G401 (cell line): ENCODE data around the gene RAVER1. TPM values are rescaled to one million over a fixed set of nuclear protein-coding genes. Genes with fewer than 3 reads are reported as not detected.

Experiments used
- DNase-seq: peaks from one replicate; pipeline ENCODE4 v3.0.0-alpha.2; 2015; ENCODE audit warnings: low spot score
- in situ Hi-C: cut with HindIII; loops from 2 replicates; pipeline ENCODE4 v1.10.0; 2016; ENCODE audit warnings: low sequenced_read_pairs, mixed read lengths
- total RNA-seq: library from RNA; depleted of rRNA; stranded (reverse); fragments of >200 nt; shearing (Covaris generic); gene quantifications from 2 replicates; pipeline ENCODE4 v1.2.3, GENCODE V29; 2014

Gene RAVER1
- total RNA-seq, 1 experiment from 2014 or later, result 21.8 TPM

DNA sequence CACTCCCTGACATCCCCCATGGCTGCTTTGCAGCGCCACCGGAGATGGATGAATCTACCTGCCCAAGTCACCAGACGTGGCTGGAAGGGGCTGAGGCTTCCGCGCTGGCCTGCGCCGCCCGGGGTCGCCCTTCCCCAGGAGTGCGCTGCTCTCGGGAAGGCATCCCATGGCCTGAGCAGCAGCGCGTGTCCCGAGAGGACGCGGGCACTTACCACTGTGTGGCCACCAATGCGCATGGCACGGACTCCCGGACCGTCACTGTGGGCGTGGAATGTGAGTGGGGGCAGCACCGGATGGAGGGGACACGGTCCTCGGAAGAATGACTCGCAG lies 39.0 kb downstream of the RAVER1 start:
- DNase-seq, result no peak
- in situ Hi-C loops, result no loop called here

DNA sequence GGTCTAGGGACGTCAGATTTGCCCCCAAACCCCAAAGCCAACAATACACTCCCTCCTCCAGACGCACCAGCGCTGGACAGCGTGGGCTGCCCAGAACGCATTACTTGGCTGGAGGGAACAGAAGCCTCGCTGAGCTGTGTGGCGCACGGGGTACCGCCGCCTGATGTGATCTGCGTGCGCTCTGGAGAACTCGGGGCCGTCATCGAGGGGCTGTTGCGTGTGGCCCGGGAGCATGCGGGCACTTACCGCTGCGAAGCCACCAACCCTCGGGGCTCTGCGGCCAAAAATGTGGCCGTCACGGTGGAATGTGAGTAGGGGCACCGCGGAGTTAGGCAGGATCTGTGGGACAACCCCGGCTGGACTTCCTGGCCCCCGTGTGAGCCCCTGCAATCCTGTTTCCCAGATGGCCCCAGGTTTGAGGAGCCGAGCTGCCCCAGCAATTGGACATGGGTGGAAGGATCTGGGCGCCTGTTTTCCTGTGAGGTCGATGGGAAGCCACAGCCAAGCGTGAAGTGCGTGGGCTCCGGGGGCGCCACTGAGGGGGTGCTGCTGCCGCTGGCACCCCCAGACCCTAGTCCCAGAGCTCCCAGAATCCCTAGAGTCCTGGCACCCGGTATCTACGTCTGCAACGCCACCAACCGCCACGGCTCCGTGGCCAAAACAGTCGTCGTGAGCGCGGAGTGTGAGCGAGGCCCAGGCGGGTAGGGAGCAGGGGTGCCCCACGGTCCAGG lies 39.5 kb downstream of the RAVER1 start:
- no peak for DNase-seq
- in situ Hi-C loops, result no loop called here

DNA sequence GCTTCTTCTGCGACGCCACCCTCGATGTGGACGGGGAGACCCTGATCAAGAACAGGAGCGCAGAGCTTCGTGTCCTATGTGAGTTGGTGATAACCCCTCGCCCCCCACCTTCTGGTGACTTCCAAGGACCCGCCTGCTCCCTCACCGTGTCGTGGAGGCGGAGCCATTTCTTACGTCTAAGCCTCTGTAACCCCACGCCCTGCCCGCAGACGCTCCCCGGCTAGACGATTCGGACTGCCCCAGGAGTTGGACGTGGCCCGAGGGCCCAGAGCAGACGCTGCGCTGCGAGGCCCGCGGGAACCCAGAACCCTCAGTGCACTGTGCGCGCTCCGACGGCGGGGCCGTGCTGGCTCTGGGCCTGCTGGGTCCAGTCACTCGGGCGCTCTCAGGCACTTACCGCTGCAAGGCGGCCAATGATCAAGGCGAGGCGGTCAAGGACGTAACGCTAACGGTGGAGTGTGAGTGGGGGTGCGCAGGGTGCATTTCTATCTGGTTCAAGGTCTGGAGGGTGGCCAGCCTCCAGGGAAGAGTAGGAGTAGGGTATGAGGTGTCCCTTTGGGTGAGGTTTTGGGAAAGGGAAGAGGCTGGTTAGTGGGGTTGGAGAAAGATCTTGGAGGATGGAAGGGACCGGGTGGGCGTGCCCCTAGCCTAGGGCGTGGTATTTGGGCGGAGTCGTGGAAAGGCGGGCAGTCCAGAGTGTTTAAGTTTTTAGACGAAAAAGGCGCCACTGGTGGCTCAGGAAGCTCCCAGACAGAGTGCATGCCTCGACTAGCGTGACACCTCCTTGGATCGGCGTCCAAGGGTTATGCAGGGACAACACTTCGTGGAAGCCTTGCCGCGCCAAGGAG lies 40.3 kb downstream of the RAVER1 start:
- in situ Hi-C loops, result no loop called here
- no peak for DNase-seq

DNA sequence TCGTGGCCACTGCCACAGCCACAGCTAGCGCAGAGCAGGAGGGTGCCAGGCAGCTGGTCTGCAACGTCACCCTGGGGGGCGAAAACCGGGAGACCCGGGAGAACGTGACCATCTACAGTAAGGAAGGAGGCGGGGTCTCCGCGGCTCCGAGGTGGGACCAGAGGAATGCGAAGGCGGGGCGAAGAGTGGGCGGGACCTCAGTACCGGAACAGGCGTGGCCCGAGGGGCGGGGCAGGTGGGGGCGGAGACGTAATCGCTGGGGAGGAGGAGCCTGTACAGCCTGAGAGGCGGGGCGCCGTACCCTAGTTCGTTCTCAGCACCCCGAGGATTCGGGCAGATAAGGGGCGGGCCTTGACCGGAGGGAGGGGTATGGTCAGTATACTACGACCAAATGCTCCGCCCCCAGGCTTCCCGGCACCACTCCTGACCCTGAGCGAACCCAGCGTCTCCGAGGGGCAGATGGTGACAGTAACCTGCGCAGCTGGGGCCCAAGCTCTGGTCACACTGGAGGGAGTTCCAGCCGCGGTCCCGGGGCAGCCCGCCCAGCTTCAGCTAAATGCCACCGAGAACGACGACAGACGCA lies 41.0 kb downstream of the RAVER1 start:
- no peak for DNase-seq
- in situ Hi-C loops, result no loop called here

DNA sequence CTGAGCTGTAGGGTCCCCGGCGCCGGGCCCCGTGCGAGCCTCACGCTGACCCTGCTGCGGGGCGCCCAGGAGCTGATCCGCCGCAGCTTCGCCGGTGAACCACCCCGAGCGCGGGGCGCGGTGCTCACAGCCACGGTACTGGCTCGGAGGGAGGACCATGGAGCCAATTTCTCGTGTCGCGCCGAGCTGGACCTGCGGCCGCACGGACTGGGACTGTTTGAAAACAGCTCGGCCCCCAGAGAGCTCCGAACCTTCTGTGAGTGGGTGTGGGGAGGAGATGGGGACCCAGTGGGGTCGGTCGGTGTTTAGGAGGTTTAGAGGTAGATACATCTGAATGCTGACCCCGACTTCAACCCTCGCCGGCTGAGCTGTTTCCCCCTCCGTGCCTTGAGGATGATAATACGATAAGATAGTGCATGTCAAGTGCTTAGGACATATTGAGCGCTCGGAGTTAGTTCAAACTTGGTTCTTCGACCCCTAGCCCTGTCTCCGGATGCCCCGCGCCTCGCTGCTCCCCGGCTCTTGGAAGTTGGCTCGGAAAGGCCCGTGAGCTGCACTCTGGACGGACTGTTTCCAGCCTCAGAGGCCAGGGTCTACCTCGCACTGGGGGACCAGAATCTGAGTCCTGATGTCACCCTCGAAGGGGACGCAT lies 41.6 kb downstream of the RAVER1 start:
- no peak for DNase-seq
- in situ Hi-C loops, result no loop called here

DNA sequence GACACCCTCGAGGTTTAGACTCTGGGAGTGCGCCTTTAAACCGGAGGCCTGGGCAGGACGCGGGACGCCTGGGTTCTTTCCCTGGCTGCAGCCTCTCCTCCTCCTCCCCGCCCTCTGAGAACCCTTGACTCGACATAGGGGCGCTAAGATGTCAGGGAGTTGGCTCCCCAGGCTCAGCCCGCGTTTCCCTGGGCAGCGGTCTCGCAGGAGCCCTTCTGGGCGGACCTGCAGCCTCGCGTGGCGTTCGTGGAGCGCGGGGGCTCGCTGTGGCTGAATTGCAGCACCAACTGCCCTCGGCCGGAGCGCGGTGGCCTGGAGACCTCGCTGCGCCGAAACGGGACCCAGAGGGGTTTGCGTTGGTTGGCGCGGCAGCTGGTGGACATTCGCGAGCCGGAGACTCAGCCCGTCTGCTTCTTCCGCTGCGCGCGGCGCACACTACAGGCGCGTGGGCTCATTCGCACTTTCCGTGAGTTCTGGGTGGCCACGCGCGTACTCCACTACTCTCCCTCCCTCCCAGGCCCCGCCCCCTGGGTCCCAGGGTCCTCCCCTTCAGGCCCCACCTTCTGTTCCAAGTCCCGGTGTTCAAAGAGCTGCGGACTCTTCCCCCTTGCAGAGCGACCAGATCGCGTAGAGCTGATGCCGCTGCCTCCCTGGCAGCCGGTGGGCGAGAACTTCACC lies 42.3 kb downstream of the RAVER1 start:
- in situ Hi-C loops, result no loop called here
- DNase-seq, result no peak

DNA sequence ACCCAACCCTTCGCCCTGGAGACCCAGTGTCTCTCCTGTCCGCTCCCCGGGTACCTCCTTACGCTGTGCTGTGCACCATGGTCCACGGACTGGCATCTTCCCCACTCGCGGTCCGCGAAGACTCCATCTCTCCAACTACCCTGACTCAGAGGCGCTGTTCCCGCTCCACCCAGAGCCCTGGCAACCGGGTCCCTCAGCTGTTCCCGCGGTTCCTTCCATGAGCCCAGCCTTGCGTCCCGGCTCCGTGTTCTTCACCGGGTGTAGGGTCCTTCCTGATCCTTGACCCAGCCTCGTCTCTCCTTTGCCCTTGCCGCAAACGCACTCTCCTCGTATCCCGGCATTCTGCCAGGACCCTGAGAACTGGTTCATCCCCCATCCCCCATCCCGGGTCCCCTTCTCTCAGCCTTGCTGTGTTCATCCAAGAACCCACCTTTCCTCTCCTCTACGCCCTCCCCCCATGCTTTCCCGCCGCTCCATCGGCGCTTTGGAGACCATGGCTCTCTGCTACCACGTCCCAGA lies 42.9 kb downstream of the RAVER1 start:
- no peak for DNase-seq
- in situ Hi-C loops, result no loop called here

DNA sequence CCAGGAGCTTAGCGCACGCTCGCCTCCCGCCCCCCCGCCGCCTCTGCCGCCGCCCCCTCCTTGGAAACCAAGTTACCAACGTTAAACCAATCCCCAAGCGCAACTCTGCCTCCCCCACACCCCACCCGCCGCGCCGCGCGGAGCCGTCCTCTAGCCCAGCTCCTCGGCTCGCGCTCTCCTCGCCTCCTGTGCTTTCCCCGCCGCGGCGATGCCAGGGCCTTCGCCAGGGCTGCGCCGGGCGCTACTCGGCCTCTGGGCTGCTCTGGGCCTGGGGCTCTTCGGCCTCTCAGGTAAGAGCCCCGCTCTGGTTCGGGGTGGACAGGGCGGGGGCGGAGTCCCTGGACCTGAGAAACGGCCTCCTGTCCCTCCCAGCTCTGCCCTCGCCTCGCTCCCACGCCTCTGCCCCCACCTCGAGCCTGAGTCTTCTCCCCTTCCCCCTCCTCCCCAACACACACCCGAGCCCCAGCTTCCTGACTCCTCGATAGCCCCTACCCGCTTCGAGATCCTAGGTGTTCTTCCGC lies 43.4 kb downstream of the RAVER1 start, which contains the start of gene ICAM5:
ICAM5 (plus strand) TSS at position 117 of the 521 bp plus-strand sequence; CDS start at position 209, 92 bp downstream.
- in situ Hi-C loops, result no loop called here
- DNase-seq, result no peak

DNA sequence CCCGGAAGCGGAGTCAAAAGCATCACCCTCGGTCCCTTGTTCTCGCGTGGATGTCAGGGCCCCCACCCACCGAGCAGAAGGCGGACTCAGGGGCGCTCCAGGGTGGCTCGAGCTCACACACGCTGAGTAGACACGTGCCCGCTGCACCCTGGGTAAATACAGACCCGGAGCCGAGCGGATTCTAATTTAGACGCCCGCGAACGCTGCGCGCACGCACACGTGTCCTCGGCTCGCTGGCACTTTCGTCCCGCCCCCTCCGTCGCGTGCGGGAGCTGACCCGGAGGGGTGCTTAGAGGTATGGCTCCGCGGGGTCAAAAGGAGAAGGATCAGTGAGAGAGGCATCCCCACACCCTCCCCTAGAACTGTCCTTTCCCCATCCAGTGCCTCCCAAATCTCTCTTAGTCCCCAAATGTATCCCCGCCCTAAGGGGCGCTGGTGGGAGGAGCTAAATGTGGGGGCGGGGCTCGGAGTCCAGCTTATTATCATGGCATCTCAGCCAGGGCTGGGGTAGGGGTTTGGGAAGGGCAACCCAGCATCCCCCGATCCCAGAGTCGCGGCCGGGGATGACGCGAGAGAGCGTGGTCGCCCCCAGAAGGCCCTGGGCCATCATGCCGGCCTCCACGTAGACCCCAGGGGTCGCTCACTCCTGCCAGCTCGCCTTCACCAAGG lies 44.0 kb downstream of the RAVER1 start:
- DNase-seq, result peak; percentile 43
- in situ Hi-C loops, result no loop called here

DNA sequence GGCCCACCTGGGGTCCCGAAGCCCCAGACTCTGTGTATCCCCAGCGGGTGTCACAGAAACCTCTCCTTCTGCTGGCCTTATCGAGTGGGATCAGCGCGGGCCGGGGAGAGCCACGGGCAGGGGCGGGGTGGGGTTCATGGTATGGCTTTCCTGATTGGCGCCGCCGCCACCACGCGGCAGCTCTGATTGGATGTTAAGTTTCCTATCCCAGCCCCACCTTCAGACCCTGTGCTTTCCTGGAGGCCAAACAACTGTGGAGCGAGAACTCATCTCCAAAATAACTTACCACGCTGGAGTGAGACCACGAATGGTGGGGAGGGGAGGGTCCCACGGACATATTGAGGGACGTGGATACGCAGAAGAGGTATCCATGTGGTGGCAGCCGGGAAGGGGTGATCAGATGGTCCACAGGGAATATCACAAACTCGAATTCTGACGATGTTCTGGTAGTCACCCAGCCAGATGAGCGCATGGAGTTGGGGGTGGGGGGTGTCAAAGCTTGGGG lies 44.6 kb downstream of the RAVER1 start:
- in situ Hi-C loops, result no loop called here

DNA sequence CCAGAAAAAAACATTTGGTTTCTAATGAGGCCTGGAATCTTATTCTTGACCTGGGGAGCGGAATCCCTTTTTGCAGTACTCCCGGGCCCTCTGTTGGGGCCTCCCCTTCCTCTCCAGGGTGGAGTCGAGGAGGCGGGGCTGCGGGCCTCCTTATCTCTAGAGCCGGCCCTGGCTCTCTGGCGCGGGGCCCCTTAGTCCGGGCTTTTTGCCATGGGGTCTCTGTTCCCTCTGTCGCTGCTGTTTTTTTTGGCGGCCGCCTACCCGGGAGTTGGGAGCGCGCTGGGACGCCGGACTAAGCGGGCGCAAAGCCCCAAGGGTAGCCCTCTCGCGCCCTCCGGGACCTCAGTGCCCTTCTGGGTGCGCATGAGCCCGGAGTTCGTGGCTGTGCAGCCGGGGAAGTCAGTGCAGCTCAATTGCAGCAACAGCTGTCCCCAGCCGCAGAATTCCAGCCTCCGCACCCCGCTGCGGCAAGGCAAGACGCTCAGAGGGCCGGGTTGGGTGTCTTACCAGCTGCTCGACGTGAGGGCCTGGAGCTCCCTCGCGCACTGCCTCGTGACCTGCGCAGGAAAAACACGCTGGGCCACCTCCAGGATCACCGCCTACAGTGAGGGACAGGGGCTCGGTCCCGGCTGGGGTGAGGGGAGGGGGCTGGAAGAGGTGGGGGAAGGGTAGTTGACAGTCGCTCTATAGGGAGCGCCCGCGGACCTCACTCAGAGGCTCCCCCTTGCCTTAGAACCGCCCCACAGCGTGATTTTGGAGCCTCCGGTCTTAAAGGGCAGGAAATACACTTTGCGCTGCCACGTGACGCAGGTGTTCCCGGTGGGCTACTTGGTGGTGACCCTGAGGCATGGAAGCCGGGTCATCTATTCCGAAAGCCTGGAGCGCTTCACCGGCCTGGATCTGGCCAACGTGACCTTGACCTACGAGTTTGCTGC lies 46.3 kb downstream of the RAVER1 start, which contains the start of gene ICAM4:
ICAM4 (plus strand) TSS at position 153 of the 935 bp plus-strand sequence; CDS start at position 211, 58 bp downstream.
- in situ Hi-C loops, result no loop called here
- no peak for DNase-seq

More for the DNA sequence above, 44.6 kb downstream of the RAVER1 start:
- DNase-seq, result peak; percentile 48

DNA sequence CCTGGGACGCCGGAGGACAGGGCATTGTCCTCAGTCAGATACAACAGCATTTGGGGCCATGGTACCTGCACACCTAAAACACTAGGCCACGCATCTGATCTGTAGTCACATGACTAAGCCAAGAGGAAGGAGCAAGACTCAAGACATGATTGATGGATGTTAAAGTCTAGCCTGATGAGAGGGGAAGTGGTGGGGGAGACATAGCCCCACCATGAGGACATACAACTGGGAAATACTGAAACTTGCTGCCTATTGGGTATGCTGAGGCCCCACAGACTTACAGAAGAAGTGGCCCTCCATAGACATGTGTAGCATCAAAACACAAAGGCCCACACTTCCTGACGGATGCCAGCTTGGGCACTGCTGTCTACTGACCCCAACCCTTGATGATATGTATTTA lies 47.9 kb downstream of the RAVER1 start:
- DNase-seq, result no peak

DNA sequence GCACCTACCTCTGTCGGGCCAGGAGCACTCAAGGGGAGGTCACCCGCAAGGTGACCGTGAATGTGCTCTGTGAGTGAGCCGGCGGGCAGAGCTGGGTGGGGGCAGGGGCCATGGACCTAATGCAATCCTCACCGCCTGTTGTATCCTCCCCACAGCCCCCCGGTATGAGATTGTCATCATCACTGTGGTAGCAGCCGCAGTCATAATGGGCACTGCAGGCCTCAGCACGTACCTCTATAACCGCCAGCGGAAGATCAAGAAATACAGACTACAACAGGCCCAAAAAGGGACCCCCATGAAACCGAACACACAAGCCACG lies 48.4 kb downstream of the RAVER1 start:
- no peak for DNase-seq
- in situ Hi-C loops, result no loop called here

More for the DNA sequence above, 47.9 kb downstream of the RAVER1 start:
- in situ Hi-C loops, result no loop called here

DNA sequence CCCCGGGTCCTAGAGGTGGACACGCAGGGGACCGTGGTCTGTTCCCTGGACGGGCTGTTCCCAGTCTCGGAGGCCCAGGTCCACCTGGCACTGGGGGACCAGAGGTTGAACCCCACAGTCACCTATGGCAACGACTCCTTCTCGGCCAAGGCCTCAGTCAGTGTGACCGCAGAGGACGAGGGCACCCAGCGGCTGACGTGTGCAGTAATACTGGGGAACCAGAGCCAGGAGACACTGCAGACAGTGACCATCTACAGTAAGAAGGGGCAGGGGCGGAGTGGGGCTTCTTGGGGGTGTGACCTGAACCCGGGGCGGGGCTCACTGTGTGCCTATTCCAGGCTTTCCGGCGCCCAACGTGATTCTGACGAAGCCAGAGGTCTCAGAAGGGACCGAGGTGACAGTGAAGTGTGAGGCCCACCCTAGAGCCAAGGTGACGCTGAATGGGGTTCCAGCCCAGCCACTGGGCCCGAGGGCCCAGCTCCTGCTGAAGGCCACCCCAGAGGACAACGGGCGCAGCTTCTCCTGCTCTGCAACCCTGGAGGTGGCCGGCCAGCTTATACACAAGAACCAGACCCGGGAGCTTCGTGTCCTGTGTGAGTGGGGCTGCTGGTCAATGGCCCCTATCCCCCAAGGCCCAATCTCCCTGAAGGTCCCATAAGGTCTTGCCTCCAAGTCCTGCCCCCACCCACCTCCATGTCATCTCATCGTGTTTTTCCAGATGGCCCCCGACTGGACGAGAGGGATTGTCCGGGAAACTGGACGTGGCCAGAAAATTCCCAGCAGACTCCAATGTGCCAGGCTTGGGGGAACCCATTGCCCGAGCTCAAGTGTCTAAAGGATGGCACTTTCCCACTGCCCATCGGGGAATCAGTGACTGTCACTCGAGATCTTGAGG lies 49.0 kb downstream of the RAVER1 start:
- in situ Hi-C loops, result no loop called here
- no peak for DNase-seq

DNA sequence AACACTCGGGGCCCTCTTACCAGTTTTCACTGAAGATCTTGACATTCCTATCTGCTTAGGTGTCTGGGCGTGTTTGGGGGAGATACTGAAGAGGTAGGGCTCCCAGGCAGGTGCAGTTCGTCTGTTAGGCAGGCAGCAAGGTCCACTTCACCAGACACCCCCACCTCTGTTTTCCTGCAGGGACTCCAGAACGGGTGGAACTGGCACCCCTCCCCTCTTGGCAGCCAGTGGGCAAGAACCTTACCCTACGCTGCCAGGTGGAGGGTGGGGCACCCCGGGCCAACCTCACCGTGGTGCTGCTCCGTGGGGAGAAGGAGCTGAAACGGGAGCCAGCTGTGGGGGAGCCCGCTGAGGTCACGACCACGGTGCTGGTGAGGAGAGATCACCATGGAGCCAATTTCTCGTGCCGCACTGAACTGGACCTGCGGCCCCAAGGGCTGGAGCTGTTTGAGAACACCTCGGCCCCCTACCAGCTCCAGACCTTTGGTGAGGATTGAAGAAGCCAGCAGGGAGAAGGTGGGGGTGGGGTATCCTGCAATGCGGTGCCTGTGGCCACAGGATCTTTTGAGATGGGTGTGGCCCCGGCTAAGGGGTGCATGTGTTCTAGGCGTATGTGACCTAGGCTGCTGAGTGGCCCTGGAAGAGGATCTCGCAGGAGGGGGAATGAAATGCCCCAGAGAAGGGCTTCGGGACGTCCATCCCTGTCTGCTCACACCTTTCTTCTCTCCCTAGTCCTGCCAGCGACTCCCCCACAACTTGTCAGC lies 49.8 kb downstream of the RAVER1 start:
- in situ Hi-C loops, result no loop called here
- DNase-seq, result no peak
